Thyroid gland (tissue), 4 donors: ENCODE data around the gene KCNIP3. TPM values are rescaled to one million over a fixed set of nuclear protein-coding genes. Genes with fewer than 3 reads are reported as not detected.

Source experiments
- DNase-seq, 2 donors: peaks; one replicate each; pipeline ENCODE4 v3.0.0-alpha.2; 2019
- H3K27ac ChIP-seq, 3 donors: fragments of 200-600 bp; sonication (generic); 1 replicate in 2 of 3; 2 replicates in 1 of 3; pipeline ENCODE4 v1.5.1; 2016 to 2019; ENCODE audit warnings: mild to moderate bottlenecking in 1 of 3, moderate library complexity in 1 of 3
- H3K27me3 ChIP-seq: fragments of 200-600 bp; sonication (generic); one replicate; pipeline ENCODE4 v1.5.1; 2019
- H3K36me3 ChIP-seq, 2 donors: fragments of 200-600 bp; sonication (generic); one replicate each; pipeline ENCODE4 v1.5.1; 2016 to 2019
- H3K4me1 ChIP-seq, 2 donors: fragments of 200-600 bp; sonication (generic); one replicate each; pipeline ENCODE4 v1.5.1; 2017 to 2019
- H3K4me3 ChIP-seq, 3 donors: fragments of 200-600 bp; sonication (generic); replicated peaks in 1 of 3; 1 replicate in 2 of 3; 2 replicates in 1 of 3; pipeline ENCODE4 v1.5.1; 2016; ENCODE audit warnings: mild to moderate bottlenecking in 1 of 3
- H3K9me3 ChIP-seq: fragments of 200-600 bp; sonication (generic); one replicate; pipeline ENCODE4 v1.5.1; 2017
- CTCF ChIP-seq, 6 experiments: fragments of 200-600 bp in 3 of 6; fragments of 450-650 bp in 3 of 6; sonication (generic) in 3 of 6; IDR thresholded peaks; one replicate each; pipeline ENCODE4 v1.5.1; 2016 to 2019; ENCODE audit warnings: antibody characterized with exemption in 6 of 6, mild to moderate bottlenecking in 2 of 6, inconsistent platforms in 1 of 6, moderate library complexity in 1 of 6
- POLR2A ChIP-seq, 2 donors: fragments of 450-650 bp; IDR thresholded peaks; one replicate each; pipeline ENCODE4 v1.6.1; 2017; ENCODE audit warnings: antibody characterized with exemption in 2 of 2, mild to moderate bottlenecking in 2 of 2, moderate library complexity in 1 of 2
- WGBS, 2 donors: methylation state at CpG; one replicate each; pipeline ENCODE4 v1.1.5; 2017; 5-methylcytosine and 5-hydroxymethylcytosine counted together
- intact Hi-C: fragments of 100-400 bp; cut with DNase I; formaldehyde crosslinking; loops from one replicate; pipeline ENCODE4 v1.15.1; 2023
- total RNA-seq, 4 donors: library from RNA; depleted of rRNA; stranded (reverse); fragments of >200 nt; gene quantifications; one replicate each; pipeline ENCODE4 v1.2.3, GENCODE V29; 2016

KCNIP3 gene
- total RNA-seq, 4 donors from 2014 or later, result 37.1 to 66.5 (median 51.1) TPM

GRCh38 chr2:95314598-95314963 lies 17.4 kb downstream of the KCNIP3 start:
- TF ChIP-seq CTCF (IDR thresholded peaks at IDR 0.05) (no peak), POLR2A (IDR thresholded peaks at IDR 0.05) (no peak)
- H3K27me3 ChIP-seq, result no peaks in the 10 kb centered on the region
- no peaks in the 10 kb centered on the region for H3K9me3 ChIP-seq
- 83 to 85% methylated on average over 10 to 11 of the region's 11 CpGs for WGBS, 2 donors
- no peak for DNase-seq
- H3K36me3 ChIP-seq, result no peaks in the 10 kb centered on the region
- intact Hi-C loops, result no loop called here
- H3K4me3 ChIP-seq, result no peak overlapping the region
- H3K27ac ChIP-seq, result no peak overlapping the region
- H3K4me1 ChIP-seq, result peaks cover 14 to 23% of the 10 kb centered on the region in 2 donors

- H3K27me3 ChIP-seq, result no peaks in the 10 kb centered on the region
- H3K4me3 ChIP-seq, result no peak overlapping the region
- peaks cover 10 to 18% of the 10 kb centered on the region in 2 donors for H3K4me1 ChIP-seq
- 62 to 63% methylated on average over 6 to 15 of the region's 16 CpGs for WGBS, 2 donors
- TF ChIP-seq CTCF (IDR thresholded peaks at IDR 0.05), result peak; percentile 39 to 89 (median 75)
- no peak for TF ChIP-seq POLR2A (IDR thresholded peaks at IDR 0.05)
- DNase-seq, result peak; percentile 64 to 67
- no peaks in the 10 kb centered on the region for H3K9me3 ChIP-seq
- intact Hi-C loops, result loop anchor here (5.0 kb wide), 1 partner anchor 83 kb away; no protein-coding TSS in a partner anchor
- H3K36me3 ChIP-seq, result no peaks in the 10 kb centered on the region
- H3K27ac ChIP-seq, result no peak overlapping the region
Measured at GRCh38 chr2:95314964-95315611, 17.9 kb downstream of the KCNIP3 start.

GRCh38 chr2:95315801-95316411 lies 18.8 kb downstream of the KCNIP3 start:
- Histone ChIP-seq H3K4me1 (peaks cover 2 to 10% of the 10 kb centered on the region in 2 donors), H3K36me3 (no peaks in the 10 kb centered on the region), H3K9me3 (no peaks in the 10 kb centered on the region), H3K27ac (no peak overlapping the region), H3K4me3 (no peak overlapping the region), H3K27me3 (no peaks in the 10 kb centered on the region)
- no peak for DNase-seq
- WGBS, 2 donors, result 84 to 85% methylated on average over 7 to 17 of the region's 19 CpGs
- intact Hi-C loops, result loop anchor here (5.0 kb wide), 1 partner anchor 84 kb away; no protein-coding TSS in a partner anchor
- TF ChIP-seq CTCF (IDR thresholded peaks at IDR 0.05), result no peak
- TF ChIP-seq POLR2A (IDR thresholded peaks at IDR 0.05), result no peak

- DNase-seq, result no peak
- intact Hi-C loops, result loop anchor here (5.0 kb wide), 1 partner anchor 84 kb away; no protein-coding TSS in a partner anchor
- 88 to 90% methylated on average over 6 to 7 of the region's 8 CpGs for WGBS, 2 donors
Measured at GRCh38 chr2:95316466-95317122, 19.4 kb downstream of the KCNIP3 start.

More at GRCh38 chr2:95316466-95317122, 19.4 kb downstream of the KCNIP3 start:
- Histone ChIP-seq H3K27ac (no peak overlapping the region), H3K4me1 (peaks cover 0 to 7% of the 10 kb centered on the region in 2 donors), H3K9me3 (no peaks in the 10 kb centered on the region), H3K27me3 (no peaks in the 10 kb centered on the region), H3K4me3 (no peak overlapping the region), H3K36me3 (no peaks in the 10 kb centered on the region)
- no peak for TF ChIP-seq POLR2A (IDR thresholded peaks at IDR 0.05)
- TF ChIP-seq CTCF (IDR thresholded peaks at IDR 0.05), result no peak
